DND-41 (cell line): ENCODE data around the gene RGPD3.

Experiments
- ATAC-seq: fragments of 200-7000 bp; cut with Tn5 transposase; 3 replicates; pipeline ENCODE4 v1.9.1; 2021; ENCODE audit warnings: low read depth; ENCODE audit not compliant: insufficient read depth
- DNase-seq: peaks from one replicate; pipeline ENCODE4 v3.0.0-alpha.2; 2020
- H2AFZ ChIP-seq: 2 replicates; pipeline ENCODE4 v1.6.0; 2012; ENCODE audit warnings: low read depth, low read length
- H3K27ac ChIP-seq: 2 replicates; pipeline ENCODE4 v1.5.1; 2012; ENCODE audit warnings: low read length, inconsistent platforms
- H3K27me3 ChIP-seq: fragments of 200-600 bp; sonication (generic); 2 replicates; pipeline ENCODE4 v1.6.0; 2012; ENCODE audit warnings: low read length, mild to moderate bottlenecking, inconsistent platforms; ENCODE audit not compliant: insufficient read depth, poor library complexity
- H3K36me3 ChIP-seq: 2 replicates; pipeline ENCODE4 v1.5.1; 2012; ENCODE audit warnings: low read length, inconsistent platforms; ENCODE audit not compliant: insufficient read depth
- H3K4me1 ChIP-seq: 2 replicates; pipeline ENCODE4 v1.5.1; 2012; ENCODE audit warnings: mild to moderate bottlenecking, low read length; ENCODE audit not compliant: insufficient read depth
- H3K4me2 ChIP-seq: 2 replicates; pipeline ENCODE4 v1.6.0; 2012; ENCODE audit warnings: mild to moderate bottlenecking, moderate library complexity, low read length, inconsistent platforms; ENCODE audit not compliant: insufficient read depth
- H3K4me3 ChIP-seq, 2 experiments: fragments of 200-600 bp in 1 of 2; shearing (Covaris generic) in 1 of 2; 2 replicates each; pipeline ENCODE4 v1.5.1; 2012 to 2016; ENCODE audit warnings: inconsistent platforms in 2 of 2, low read length in 2 of 2, mild to moderate bottlenecking in 2 of 2, low read depth in 1 of 2, moderate library complexity in 1 of 2
- H3K79me2 ChIP-seq: 2 replicates; pipeline ENCODE4 v1.6.0; 2012; ENCODE audit warnings: low read length, inconsistent platforms; ENCODE audit not compliant: insufficient read depth
- H3K9ac ChIP-seq: 2 replicates; pipeline ENCODE4 v1.6.0; 2012; ENCODE audit warnings: low read depth, mild to moderate bottlenecking, inconsistent platforms, low read length, moderate library complexity
- H3K9me3 ChIP-seq: 2 replicates; pipeline ENCODE4 v1.5.1; 2012; ENCODE audit warnings: low read length, moderate library complexity, mild to moderate bottlenecking, inconsistent platforms; ENCODE audit not compliant: insufficient read depth, severe bottlenecking
- H4K20me1 ChIP-seq: 2 replicates; pipeline ENCODE4 v1.6.0; 2012; ENCODE audit warnings: low read length; ENCODE audit not compliant: insufficient read depth
- CTCF ChIP-seq: IDR thresholded peaks from 2 replicates; pipeline ENCODE4 v1.5.1; 2012; ENCODE audit warnings: borderline replicate concordance, low read length, moderate library complexity, mild to moderate bottlenecking; ENCODE audit not compliant: poor library complexity, severe bottlenecking; ENCODE audit errors: extremely low read depth
- EZH2 ChIP-seq: IDR thresholded peaks from 3 replicates; pipeline ENCODE4 v1.6.1; 2012; ENCODE audit warnings: borderline replicate concordance, low read depth, mild to moderate bottlenecking, moderate library complexity, low read length, inconsistent platforms; ENCODE audit not compliant: severe bottlenecking

Gene RGPD3

GRCh38 chr2:106356291-106356690, 111.9 kb downstream of the RGPD3 start:
- Histone ChIP-seq H3K27ac (peak overlapping the region; percentile 30; the same call in 1 of the 2 replicates), H3K9me3 (no peaks in the 10 kb centered on the region), H2AFZ (no peak overlapping the region), H3K4me3 (no peak overlapping the region), H3K9ac (no peak overlapping the region), H3K27me3 (no peaks in the 10 kb centered on the region), H3K4me2 (no peak overlapping the region), H3K4me1 (peaks cover 50% of the 10 kb centered on the region), H4K20me1 (no peaks in the 10 kb centered on the region), H3K79me2 (no peaks in the 10 kb centered on the region), H3K36me3 (no peaks in the 10 kb centered on the region)
- ATAC-seq (no peak), DNase-seq (no peak)
- TF ChIP-seq CTCF (no peak), EZH2 (no peak)

GRCh38 chr2:106353676-106354075, 114.5 kb downstream of the RGPD3 start:
- TF ChIP-seq CTCF = no peak
- TF ChIP-seq EZH2 = no peak
- Histone ChIP-seq H3K9me3 (no peaks in the 10 kb centered on the region), H3K4me3 (no peak overlapping the region), H3K4me2 (no peak overlapping the region), H3K27me3 (no peaks in the 10 kb centered on the region), H3K79me2 (no peaks in the 10 kb centered on the region), H3K4me1 (peaks cover 38% of the 10 kb centered on the region), H2AFZ (no peak overlapping the region), H4K20me1 (no peaks in the 10 kb centered on the region), H3K9ac (no peak overlapping the region), H3K36me3 (no peaks in the 10 kb centered on the region), H3K27ac (no peak overlapping the region)
- ATAC-seq = no peak
- no peak for DNase-seq

GRCh38 chr2:106350980-106351379, 117.2 kb downstream of the RGPD3 start:
- no peaks in the 10 kb centered on the region for H3K79me2 ChIP-seq
- no peaks in the 10 kb centered on the region for H4K20me1 ChIP-seq

More at GRCh38 chr2:106350980-106351379, 117.2 kb downstream of the RGPD3 start:
- Histone ChIP-seq H2AFZ (no peak overlapping the region), H3K27ac (no peak overlapping the region), H3K27me3 (no peaks in the 10 kb centered on the region), H3K4me1 (peaks cover 25% of the 10 kb centered on the region), H3K4me3 (no peak overlapping the region), H3K9me3 (no peaks in the 10 kb centered on the region), H3K36me3 (no peaks in the 10 kb centered on the region), H3K9ac (no peak overlapping the region), H3K4me2 (no peak overlapping the region)
- DNase-seq (no peak), ATAC-seq (no peak)
- TF ChIP-seq CTCF = no peak
- TF ChIP-seq EZH2 = no peak
